ENCODE results near the gene TSFM. TPM values are rescaled to one million over a fixed set of nuclear protein-coding genes. Genes with fewer than 3 reads are reported as not detected.

TSFM gene
- total RNA-seq, 2 experiments from 2014 or later: 46.3 to 47.3 TPM

GRCh38 chr12:57781801-57782200 lies 786 bp upstream of the TSFM start:
- no peak for TF ChIP-seq CTCF (IDR thresholded peaks at IDR 0.05)
- Mint-ChIP-seq H3K9me3 (no peaks in the 10 kb centered on the region), H3K27ac (peak overlapping the region; percentile 96), H3K4me1 (ENCODE audit: low read depth) (peaks cover 28% of the 10 kb centered on the region), H3K4me3 (no peak overlapping the region), H3K36me3 (ENCODE audit: low read depth) (peaks cover 24% of the 10 kb centered on the region), H3K27me3 (no peaks in the 10 kb centered on the region)
- DNase-seq (no peak), ATAC-seq (no peak)
- intact Hi-C loops (cut with micrococcal nuclease): loop anchor here (5.0 kb wide), 1 partner anchor 126 kb away; no protein-coding TSS in a partner anchor
- CTCF ChIA-PET: interaction anchor here (0.9 to 13.4 kb wide), 10 partner anchors 9 to 235 kb away, joined by 3 to 122 read pairs (median 4); partner anchors contain the start of genes CYP27B1, DCTN2 and EEF1AKMT3
- POLR2A ChIA-PET: interaction anchor here (1.0 to 2.0 kb wide), 5 partner anchors 9 to 114 kb away, joined by 3 to 10 read pairs (median 4); partner anchors contain the start of genes CTDSP2, EEF1AKMT3 and METTL1

DNA sequence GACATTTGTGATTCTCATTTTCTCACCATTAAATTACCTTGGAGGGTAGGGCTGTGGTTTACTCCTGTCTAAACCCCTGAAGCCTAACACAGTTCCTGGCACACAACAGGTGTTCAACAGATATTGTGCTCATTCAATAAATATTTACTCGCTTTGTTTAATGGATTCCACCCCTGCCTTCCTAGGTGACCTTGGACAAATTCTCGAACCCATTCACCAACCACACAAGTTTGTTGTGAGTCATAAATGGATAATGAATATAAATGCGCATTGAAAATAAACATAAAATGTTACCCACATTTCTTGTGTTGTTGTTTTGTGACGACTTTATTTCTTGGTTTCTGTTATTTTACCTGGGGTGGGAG lies 362 bp upstream of the TSFM start:
- no peak for TF ChIP-seq CTCF (IDR thresholded peaks at IDR 0.05)
- DNase-seq (no peak), ATAC-seq (peak; percentile 17)
- Mint-ChIP-seq H3K4me1 (ENCODE audit: low read depth) (peaks cover 28% of the 10 kb centered on the region), H3K27me3 (no peaks in the 10 kb centered on the region), H3K9me3 (no peaks in the 10 kb centered on the region), H3K27ac (peak overlapping the region; percentile 96), H3K4me3 (peak overlapping the region; percentile 99), H3K36me3 (ENCODE audit: low read depth) (peaks cover 25% of the 10 kb centered on the region)
- ChIA-PET CTCF (interaction anchor here (1.0 to 13.4 kb wide), 17 partner anchors 10 to 236 kb away, joined by 3 to 122 read pairs (median 6); partner anchors contain the start of genes CDK4, CTDSP2, CYP27B1 and DCTN2), POLR2A (interaction anchor here (0.8 to 2.0 kb wide), 9 partner anchors 10 to 144 kb away, joined by 3 to 10 read pairs (median 4); partner anchors contain the start of genes CTDSP2, EEF1AKMT3 and METTL1)
- intact Hi-C loops (cut with micrococcal nuclease): loop anchor here (5.0 kb wide), 1 partner anchor 125 kb away; no protein-coding TSS in a partner anchor

DNA sequence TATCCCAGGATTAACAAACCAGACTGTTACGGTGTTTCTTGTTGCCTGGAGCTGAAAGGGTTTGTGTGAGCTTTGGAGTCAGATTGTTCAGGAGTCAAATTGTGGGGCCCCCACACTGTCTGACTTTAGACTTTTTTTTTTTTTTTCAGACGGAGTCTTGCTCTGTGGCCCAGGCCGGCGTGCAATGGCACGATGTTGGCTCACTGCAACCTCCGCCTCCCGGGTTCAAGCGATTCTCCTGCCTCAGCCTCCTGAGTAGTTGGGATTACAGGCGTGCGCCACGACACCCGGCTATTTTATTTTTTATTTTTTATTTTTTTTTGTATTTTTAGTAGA lies 847 bp downstream of the TSFM start:
- no peak for ATAC-seq
- CTCF ChIA-PET: interaction anchor here (0.7 to 13.4 kb wide), 27 partner anchors 9 to 237 kb away, joined by 3 to 122 read pairs (median 5); partner anchors contain the start of genes CDK4, CTDSP2, CYP27B1 and DCTN2
- intact Hi-C loops (cut with micrococcal nuclease): loop anchor here (5.0 kb wide), 1 partner anchor 124 kb away; no protein-coding TSS in a partner anchor
- Mint-ChIP-seq H3K4me3 (peak overlapping the region; percentile 99), H3K4me1 (ENCODE audit: low read depth) (peaks cover 28% of the 10 kb centered on the region), H3K36me3 (ENCODE audit: low read depth) (peaks cover 29% of the 10 kb centered on the region), H3K27ac (peak overlapping the region; percentile 96), H3K27me3 (no peaks in the 10 kb centered on the region), H3K9me3 (no peaks in the 10 kb centered on the region)
- no peak for TF ChIP-seq CTCF (IDR thresholded peaks at IDR 0.05)
- POLR2A ChIA-PET: interaction anchor here (0.9 to 2.0 kb wide), 16 partner anchors 11 to 61 kb away, joined by 3 to 10 read pairs (median 4); partner anchors contain the start of genes CDK4, EEF1AKMT3 and METTL1
- DNase-seq: no peak

DNA sequence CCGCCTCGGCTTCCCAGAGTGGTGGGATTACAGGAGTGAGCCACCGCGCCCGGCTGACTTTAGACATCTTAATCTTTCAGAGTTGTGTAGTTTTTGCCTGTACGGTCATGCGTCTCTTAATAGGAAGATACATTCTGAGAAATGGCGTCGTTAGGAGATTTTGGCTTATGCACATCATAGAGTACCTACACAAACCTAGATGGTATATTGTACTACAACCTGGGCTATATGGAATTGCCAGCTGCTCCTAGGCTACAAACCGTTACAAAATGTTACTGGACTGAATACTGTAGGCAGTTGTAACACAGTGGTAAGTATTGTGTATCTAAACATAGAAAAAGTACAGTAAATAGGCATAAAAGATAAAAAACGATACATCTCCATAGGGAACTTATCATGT lies 1.3 kb downstream of the TSFM start:
- intact Hi-C loops (cut with micrococcal nuclease): loop anchor here (5.0 kb wide), 1 partner anchor 123 kb away; no protein-coding TSS in a partner anchor
- DNase-seq: no peak
- peaks cover 29% of the 10 kb centered on the region for H3K36me3 Mint-ChIP-seq (ENCODE audit: low read depth)
- H3K27me3 Mint-ChIP-seq: no peaks in the 10 kb centered on the region
- CTCF ChIA-PET: interaction anchor here (1.2 to 13.4 kb wide), 11 partner anchors 9 to 121 kb away, joined by 3 to 122 read pairs (median 7); partner anchors contain the start of genes CYP27B1, EEF1AKMT3 and METTL1
- POLR2A ChIA-PET: interaction anchor here (1.3 to 1.6 kb wide), 7 partner anchors 10 to 42 kb away, joined by 3 to 7 read pairs (median 4); partner anchors contain the start of genes CDK4, EEF1AKMT3 and METTL1
- H3K4me3 Mint-ChIP-seq: peak overlapping the region; percentile 74
- H3K9me3 Mint-ChIP-seq: no peaks in the 10 kb centered on the region
- H3K4me1 Mint-ChIP-seq (ENCODE audit: low read depth): peaks cover 28% of the 10 kb centered on the region
- no peak for TF ChIP-seq CTCF (IDR thresholded peaks at IDR 0.05)
- H3K27ac Mint-ChIP-seq: peak overlapping the region; percentile 68
- no peak for ATAC-seq

DNA sequence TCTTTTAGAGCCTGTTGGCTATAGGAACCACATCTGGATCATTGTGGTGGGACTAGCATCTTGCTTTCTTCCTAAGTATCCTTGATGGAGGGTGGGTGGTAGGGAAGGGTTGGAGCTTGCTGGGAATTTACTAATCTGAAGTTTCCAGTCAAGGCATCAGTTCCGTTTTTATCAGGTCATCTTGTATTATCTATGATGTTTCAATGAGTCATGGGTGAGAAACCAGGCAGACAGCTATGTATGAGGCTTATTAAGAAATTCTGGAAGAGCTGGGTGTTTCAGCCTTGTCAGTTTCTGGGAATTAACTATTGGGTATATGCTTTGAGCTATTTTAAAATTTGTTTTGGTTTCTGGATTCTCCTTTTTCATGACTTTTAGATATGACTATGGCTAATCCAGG lies 11.3 kb downstream of the TSFM start:
- CTCF ChIA-PET: interaction anchor here (0.8 to 3.1 kb wide), 9 partner anchors 9 to 111 kb away, joined by 3 to 26 read pairs (median 4); partner anchors contain the start of gene TSFM
- Mint-ChIP-seq H3K9me3 (no peaks in the 10 kb centered on the region), H3K36me3 (ENCODE audit: low read depth) (peaks cover 42% of the 10 kb centered on the region), H3K4me3 (no peak overlapping the region), H3K4me1 (ENCODE audit: low read depth) (peaks cover 15% of the 10 kb centered on the region), H3K27ac (no peak overlapping the region), H3K27me3 (no peaks in the 10 kb centered on the region)
- POLR2A ChIA-PET: interaction anchor here (1.8 kb wide), 1 partner anchor 11 kb away, joined by 7 read pairs; the partner anchor contains the start of gene TSFM
- no peak for DNase-seq
- intact Hi-C loops (cut with micrococcal nuclease): no loop called here
- ATAC-seq: no peak
- TF ChIP-seq CTCF (IDR thresholded peaks at IDR 0.05): no peak
